Skin epidermis (tissue), 12 donors: ENCODE measurements around the gene FLNC.

Experiments
- H3K27ac ChIP-seq, 21 experiments: fragments of 200-600 bp; sonication (generic) in 11 of 21; one replicate each; pipeline ENCODE4 v1.5.0; 2020; ENCODE audit warnings: mild to moderate bottlenecking in 3 of 21, inconsistent platforms in 2 of 21, moderate library complexity in 2 of 21
- H3K4me3 ChIP-seq, 7 experiments: fragments of 200-600 bp; sonication (generic) in 2 of 7; one replicate each; pipeline ENCODE4 v1.5.0; 2020; ENCODE audit warnings: inconsistent platforms in 2 of 7, mild to moderate bottlenecking in 2 of 7, moderate library complexity in 1 of 7

Gene FLNC

GRCh38 chr7:128858380-128859231 is 28.4 kb downstream of the FLNC start:
- Histone ChIP-seq H3K4me3 (no peak overlapping the region), H3K27ac (peak overlapping the region in 9 of 21 experiments; percentile 6 to 75 (median 54))

GRCh38 chr7:128859232-128860157 is 29.3 kb downstream of the FLNC start:
- H3K4me3 ChIP-seq: no peak overlapping the region
- peak overlapping the region in 10 of 21 experiments; percentile 20 to 75 (median 52) for H3K27ac ChIP-seq

GRCh38 chr7:128860158-128861073 is 30.2 kb downstream of the FLNC start:
- H3K27ac ChIP-seq: peak overlapping the region in 4 of 21 experiments; percentile 2 to 66 (median 54)
- no peak overlapping the region for H3K4me3 ChIP-seq

- peak overlapping the region; percentile 64 to 90 (median 73) for H3K4me3 ChIP-seq
- peak overlapping the region in 8 of 21 experiments; percentile 20 to 89 (median 59) for H3K27ac ChIP-seq
Observed at GRCh38 chr7:128861957-128862570, 31.9 kb downstream of the FLNC start.

GRCh38 chr7:128862571-128863432 is 32.6 kb downstream of the FLNC start, which contains the start of gene ATP6V1F:
Gene ATP6V1F, plus strand, starts transcription at chr7:128862856. Its CDS starts 49 bp downstream, at chr7:128862905.
- Histone ChIP-seq H3K4me3 (peak within 1 kb of the TSS; percentile 64 to 90 (median 73)), H3K27ac (peak within 1 kb of the TSS; percentile 62 to 94 (median 81))

GRCh38 chr7:128863433-128863989 is 33.3 kb downstream of the FLNC start:
- Histone ChIP-seq H3K4me3 (peak overlapping the region; percentile 64 to 90 (median 73)), H3K27ac (peak overlapping the region in 20 of 21 experiments; percentile 62 to 94 (median 82))

- Histone ChIP-seq H3K27ac (peak overlapping the region in 1 of 21 experiments; percentile 11), H3K4me3 (no peak overlapping the region)
Observed at GRCh38 chr7:128865303-128865702, 35.1 kb downstream of the FLNC start.

- no peak overlapping the region for H3K4me3 ChIP-seq
- no peak overlapping the region for H3K27ac ChIP-seq
Observed at GRCh38 chr7:128865996-128866877, 36.0 kb downstream of the FLNC start.

GRCh38 chr7:128867241-128867640 is 37.0 kb downstream of the FLNC start:
- no peak overlapping the region for H3K27ac ChIP-seq
- H3K4me3 ChIP-seq: no peak overlapping the region

- Histone ChIP-seq H3K27ac (peak overlapping the region in 1 of 21 experiments; percentile 4), H3K4me3 (no peak overlapping the region)
Observed at GRCh38 chr7:128867842-128868623, 37.8 kb downstream of the FLNC start.

GRCh38 chr7:128868624-128869137 is 38.5 kb downstream of the FLNC start:
- Histone ChIP-seq H3K27ac (peak overlapping the region in 6 of 21 experiments; percentile 23 to 54 (median 33)), H3K4me3 (peak overlapping the region; percentile 28 to 50 (median 35))

GRCh38 chr7:128869138-128869943 is 39.1 kb downstream of the FLNC start:
- peak overlapping the region; percentile 28 to 50 (median 35) for H3K4me3 ChIP-seq
- peak overlapping the region in 12 of 21 experiments; percentile 11 to 54 (median 36) for H3K27ac ChIP-seq

- H3K27ac ChIP-seq: peak overlapping the region in 10 of 21 experiments; percentile 11 to 54 (median 38)
- peak overlapping the region; percentile 28 to 50 (median 35) for H3K4me3 ChIP-seq
Observed at GRCh38 chr7:128869944-128870285, 39.7 kb downstream of the FLNC start.

GRCh38 chr7:128871050-128871449 is 40.8 kb downstream of the FLNC start:
- Histone ChIP-seq H3K4me3 (no peak overlapping the region), H3K27ac (no peak overlapping the region)
